GM18511 (cell line): Measurements from ENCODE around the gene CBFB.
A peak's percentile ranks its signal among the peaks of the same experiment; 100 is the strongest.
"Not testable (repeated sequence)": the region's sequence is repeated elsewhere in the genome, so short reads cannot be mapped to it uniquely, and the experiment has no call there.

Experiments
- ATAC-seq: cut with Tn5 transposase; IDR thresholded peaks from one replicate; pipeline ENCODE4 v1.9.1; 2021; ENCODE audit warnings: mild to moderate bottlenecking, moderate library complexity; ENCODE audit not compliant: unreplicated experiment

CBFB gene

DNA sequence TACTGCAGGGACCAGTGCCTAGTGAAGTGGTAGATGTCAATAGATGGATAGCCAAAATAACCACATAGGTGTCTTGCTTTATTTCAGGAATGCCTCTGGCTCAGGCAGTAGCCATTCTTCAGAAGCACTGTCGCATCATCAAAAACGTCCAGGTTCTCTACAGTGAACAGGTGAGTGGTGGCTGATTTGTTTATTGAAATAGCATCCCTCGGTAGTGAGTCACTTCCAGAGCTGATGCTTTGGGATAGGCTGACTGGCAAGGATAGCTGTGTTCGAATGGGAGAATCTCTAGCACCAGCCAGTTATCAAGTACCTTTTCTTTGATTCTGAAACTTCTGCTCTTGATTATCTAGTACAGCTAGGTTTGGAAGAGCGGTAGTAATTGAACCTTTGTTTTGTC lies 91.1 kb downstream of the CBFB start:
- ATAC-seq, result no peak

DNA sequence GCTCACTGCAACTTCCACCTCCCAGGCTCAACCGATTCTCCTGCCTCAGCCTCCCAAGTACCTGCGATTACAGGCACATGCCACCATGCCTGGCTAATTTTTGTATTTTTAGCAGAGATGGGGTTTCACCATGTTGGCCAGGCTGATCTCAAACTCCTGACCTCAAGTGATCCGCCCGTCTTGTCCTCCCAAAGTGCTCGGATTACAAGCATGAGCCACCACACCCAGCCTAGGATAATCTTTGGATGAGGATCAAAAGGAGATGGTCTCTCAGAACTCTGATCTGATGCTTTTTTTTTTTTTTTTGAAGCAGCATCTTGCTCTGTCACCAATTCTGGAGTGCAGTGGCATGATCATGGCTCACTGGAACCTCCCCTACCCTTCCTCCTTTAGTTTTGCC lies 93.8 kb downstream of the CBFB start:
- ATAC-seq, result not testable (repeated sequence)

DNA sequence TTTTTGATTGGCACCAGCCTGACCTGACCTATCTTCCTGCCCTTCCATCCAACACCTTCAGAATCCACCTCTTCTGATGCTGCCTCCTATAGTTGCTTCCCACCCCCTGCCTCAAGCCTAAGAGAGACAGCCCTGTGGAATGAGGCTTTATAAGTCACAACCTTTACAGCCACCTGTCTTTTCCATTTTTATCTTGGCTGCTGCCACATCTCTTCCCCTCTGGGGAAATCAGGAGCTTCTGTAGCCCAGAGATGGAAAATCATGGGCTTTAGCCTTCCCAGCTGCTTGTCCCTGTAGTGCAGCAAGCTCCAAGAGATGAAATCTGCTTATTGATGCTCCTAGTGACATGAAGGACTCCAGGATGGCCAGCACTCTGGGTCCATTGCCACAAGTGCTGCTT lies 99.5 kb downstream of the CBFB start:
- no peak for ATAC-seq

DNA sequence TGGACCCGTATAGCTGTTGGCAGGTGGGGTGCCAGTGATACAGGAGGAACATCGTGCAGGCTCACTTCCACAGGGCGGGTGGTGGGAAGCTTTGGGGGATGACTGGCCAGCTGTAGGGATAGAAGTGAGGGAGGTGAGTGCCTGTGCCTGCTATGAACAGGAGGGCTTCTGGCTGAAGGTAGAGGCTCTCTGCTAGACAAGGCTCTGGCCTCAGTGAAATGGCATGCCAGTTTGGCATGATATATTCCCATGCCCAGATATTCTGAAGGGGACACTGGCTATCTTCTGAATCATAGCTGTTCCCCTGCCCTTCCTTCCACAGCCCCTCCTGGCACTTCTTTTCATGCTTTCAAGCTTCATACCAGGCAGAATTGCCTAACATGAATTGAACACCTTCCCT lies 99.9 kb downstream of the CBFB start:
- ATAC-seq, result no peak

DNA sequence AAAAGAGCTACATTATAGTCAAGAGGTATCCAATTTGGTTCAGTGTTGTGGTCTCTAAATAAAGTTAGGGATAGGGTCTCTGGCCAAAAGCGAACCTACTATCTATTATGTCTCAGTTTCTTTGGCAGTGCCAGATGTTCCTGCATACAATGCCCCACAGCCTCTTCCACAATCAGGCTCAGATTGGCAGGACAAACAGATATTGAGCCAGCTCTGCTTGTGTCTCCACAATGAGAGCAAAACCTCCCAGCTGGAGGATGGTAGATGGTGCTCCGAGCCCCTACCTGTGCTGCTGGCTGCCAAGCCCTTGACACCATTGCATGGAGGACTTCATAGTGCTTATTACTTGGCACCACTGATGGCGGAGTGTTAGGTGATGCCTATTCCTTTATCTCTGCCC lies 100.5 kb downstream of the CBFB start:
- ATAC-seq, result no peak

DNA sequence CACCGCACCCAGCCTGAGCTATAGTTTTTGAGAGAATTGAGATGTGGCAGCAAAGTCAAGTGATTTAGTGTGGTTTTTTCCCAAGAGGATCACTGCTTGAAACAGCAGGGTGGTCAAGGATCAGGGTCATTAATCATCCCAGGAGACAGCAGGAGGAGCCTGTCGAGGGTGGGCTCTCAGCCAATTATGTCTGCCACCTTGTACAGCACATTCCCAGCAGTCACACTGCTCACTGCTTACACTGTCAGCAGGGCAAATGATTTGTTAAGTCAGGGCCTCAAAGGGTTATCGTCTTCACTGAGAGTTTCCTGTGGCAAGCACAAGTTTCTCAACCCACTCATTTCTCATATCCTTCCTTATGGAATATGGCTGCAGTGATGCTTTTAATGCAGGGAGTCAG lies 108.7 kb downstream of the CBFB start:
- ATAC-seq, result no peak

DNA sequence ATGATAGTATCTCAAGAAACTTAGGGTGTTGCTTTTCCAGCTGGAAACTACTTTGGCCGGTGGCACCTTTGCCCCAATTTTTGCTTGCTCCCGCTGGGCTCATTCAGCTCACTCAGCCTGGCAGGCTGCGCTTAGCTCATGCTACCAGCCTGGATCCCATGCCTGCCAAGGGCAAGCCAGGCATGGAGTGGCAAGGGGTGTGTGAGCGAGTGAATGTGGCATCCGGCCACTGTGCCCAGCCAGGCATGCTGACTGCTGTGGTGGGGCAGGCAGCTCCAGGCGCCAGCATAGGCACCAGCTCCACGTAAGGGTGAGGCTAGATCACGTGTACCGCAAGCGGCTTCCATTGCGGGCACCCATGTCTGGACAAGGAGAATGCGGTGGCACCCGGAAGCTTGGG lies 112.4 kb downstream of the CBFB start:
- no peak for ATAC-seq

DNA sequence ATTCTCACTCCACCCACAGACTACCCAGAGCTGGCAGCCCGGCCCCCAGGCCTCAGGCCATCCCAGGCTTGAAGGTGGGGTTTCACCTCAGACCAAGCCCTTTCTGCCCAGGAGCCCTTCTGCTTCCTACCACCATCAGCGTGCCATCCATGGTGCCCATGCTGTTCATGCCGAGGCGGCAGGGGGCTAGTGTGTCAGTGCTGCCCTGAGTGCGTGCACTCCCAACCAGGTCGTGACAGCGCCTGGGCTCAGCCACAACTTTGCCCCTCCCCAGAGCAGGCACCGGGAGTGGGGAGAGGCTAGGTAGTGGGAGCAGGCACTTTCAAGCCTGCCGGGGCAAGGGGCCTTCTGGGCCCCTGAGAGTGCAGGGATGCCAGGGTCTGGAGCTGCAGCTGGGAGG lies 113.4 kb downstream of the CBFB start:
- no peak for ATAC-seq

DNA sequence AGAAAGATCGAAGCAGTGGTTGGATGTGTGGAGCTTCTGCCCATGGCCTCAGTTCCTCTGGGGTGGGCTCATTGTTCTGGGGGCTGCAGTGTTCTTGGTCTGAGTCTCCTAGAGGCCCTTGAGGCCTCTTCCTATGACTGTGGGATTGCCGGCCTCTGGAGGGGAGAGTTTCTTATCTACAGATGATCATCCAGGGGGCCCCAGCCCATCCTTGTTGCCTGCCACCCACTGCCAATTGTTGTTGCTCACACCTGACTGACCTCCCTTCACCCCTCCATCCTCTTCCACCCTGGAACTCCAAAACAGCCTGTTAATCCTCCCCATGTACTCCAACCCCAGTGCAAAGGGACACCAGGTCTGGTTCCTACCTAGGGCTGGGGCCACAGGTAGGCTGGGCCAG lies 116.0 kb downstream of the CBFB start:
- ATAC-seq, result no peak

DNA sequence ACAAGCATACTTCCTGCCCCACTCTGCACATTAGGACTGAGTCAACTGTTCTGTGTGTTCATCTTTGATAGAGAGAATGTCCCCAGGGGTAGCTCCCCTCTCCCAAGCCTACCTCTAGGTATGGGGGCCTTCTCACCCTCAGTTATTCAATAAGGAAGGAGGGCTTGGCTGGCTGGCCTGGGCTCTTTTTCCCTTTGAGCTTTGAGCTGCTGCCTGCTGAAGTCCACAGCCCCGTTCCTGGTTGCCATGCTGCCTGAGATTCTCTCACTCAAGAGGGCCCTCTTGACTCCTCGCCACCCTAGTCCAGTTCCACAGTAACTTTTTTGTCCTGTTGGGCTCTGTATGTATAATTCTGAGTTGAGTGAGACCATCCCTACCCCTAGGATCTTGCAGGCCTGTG lies 116.8 kb downstream of the CBFB start:
- no peak for ATAC-seq

DNA sequence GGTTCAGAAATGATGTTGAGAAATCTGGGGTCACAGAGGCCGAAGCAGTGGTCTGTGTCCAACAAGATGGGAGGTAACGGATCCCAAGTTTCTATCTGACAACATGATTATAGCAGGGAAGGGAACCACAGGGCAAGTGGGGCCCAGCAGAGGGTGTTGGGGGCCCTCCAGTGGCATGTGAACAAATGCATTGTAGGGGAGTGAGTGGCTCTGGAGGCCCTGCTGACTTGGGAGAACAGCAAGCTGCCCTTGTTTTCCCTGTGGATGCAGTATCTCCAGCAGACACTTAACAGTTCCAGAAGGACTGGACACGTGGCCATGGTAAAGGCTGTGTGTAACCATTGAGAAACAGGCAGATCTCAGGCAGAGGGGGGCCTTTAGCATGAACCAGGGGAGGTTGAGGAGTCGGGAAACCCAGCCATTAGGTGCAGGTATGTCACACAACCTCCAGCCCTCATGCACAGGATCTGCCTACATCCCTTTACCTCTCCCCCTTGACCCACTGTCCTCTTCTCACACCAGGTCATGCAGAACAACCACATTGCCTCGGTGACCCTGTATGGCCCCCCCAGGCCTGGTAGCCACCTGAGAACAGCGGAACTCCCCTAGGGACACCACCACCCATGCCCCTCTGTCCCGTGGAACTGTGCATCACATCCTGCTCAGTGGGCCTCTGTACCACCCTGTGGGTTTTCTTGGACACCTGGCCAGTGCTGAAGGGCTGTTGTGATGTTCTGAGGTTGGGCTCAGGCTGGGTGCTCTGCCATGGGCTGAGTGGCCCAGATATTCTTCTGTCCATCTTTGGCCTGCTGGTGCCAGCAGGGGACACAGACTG lies 117.8 kb downstream of the CBFB start:
- no peak for ATAC-seq

DNA sequence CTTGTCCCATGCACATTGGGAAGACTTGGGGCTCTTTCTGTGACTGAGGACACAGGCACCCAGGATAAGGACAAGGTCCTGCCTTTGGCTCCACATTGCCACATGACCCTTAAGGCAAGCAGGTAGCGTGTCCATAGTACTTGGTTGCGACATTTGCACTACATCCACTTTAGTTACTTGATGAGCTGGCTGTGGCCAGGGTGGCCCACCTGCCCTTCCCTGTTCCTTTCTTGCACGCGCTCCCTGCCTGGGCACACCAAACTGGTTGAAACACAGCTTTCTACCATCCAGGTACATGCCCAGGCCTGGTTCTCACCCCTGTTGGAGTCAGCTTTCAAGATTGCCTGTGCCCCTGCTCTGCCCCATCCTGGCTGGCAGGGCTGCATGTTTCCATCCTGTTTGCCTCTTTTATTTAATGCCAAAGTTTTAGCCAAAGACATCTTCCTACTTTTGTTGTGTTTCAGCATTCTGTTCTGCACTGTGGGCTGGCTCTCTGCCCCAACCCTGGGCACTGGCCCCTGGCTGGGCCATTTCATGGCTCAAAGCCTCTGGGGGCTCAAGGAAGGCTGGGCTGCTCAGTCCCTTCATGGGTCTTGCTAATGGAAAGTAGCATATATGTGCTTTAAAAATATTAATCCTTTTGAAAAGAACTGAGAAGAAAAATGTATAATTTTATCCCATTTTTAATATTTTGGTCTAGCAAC lies 118.6 kb downstream of the CBFB start:
- ATAC-seq, result no peak

DNA sequence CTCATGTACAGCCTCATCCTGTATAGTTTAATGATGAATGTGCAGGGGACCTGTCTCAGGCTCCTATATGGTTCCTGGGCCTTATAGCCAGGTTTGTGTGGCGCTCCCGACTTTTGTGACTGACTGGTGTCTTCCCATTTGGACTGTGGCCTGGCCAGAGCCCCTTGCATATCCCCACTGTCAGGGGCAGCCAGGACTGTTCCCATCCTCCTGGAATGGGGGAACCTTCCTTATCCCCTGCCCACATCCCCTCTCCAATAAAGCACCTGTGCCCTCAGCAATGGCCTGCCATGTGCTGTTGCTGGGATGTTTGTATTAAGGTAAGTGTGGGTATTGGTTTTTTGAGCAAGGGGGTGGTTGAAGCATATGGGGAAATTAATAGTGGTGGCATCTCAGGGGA lies 119.3 kb downstream of the CBFB start:
- ATAC-seq, result no peak

DNA sequence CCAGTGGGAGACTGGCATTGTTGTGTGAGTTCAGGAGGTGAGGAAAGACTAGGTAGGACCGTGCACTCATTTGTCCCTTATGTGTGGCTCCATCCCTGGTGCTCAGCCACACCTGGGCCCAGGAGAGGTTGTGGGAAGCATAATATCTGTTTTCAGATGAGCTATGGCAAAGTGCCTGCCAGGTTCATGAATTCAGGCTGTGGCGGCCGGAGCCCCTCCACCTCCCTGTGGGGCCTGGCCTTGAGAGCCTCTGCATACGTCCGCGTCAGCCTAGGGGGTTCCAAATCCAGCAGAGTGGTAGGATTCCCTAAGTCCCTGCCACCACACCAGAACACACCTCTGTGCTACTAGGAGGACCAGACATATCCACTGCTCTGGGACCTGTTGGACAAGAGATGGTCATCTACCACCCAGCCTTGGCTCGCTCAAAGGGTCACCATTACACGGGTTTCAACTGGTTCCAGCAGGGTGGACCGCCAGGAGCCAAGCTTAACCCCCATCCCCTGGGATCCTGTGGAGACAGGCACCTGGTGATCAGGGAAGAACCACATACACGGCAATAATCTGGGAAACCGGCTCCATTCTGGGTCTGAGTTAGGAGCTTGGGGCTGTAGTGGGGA lies 119.8 kb downstream of the CBFB start:
- ATAC-seq, result no peak

DNA sequence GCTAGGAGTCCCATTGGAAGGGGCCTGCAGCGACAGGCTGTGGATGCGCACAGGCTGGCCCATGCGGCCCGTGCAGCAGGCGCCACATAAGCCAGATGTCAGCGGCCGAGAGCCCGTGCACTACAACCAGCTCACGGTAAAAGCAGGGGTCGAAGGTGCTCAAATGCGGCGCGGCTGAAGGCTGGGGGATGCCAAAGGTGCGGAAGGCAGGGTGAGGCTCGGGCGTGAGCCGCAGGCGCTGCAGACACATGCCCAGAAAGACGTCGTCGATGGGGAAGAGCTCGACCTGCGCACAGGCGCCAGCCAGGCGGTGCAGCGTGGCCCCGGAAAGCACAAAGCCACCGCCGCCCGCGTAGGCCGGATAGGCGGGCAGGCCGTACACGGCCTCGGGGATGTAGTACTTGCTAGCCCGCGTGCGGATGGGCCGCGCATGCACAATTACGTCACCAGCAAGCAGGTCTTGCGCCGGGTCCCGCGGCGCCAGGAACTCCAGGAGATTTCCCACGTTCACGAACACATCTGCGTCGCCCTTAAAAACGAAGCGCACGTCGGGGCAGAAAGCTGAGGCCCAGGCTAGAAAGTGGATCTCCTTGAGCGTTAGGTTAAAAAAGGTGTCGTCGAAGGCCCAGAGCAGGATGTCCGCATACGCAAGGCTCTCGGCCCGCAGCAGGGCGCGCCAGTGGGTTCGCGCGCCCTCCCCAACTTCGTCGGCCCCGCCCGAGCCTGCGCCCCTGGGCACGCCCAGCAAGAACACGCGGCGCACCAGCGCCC lies 120.5 kb downstream of the CBFB start:
- no peak for ATAC-seq

DNA sequence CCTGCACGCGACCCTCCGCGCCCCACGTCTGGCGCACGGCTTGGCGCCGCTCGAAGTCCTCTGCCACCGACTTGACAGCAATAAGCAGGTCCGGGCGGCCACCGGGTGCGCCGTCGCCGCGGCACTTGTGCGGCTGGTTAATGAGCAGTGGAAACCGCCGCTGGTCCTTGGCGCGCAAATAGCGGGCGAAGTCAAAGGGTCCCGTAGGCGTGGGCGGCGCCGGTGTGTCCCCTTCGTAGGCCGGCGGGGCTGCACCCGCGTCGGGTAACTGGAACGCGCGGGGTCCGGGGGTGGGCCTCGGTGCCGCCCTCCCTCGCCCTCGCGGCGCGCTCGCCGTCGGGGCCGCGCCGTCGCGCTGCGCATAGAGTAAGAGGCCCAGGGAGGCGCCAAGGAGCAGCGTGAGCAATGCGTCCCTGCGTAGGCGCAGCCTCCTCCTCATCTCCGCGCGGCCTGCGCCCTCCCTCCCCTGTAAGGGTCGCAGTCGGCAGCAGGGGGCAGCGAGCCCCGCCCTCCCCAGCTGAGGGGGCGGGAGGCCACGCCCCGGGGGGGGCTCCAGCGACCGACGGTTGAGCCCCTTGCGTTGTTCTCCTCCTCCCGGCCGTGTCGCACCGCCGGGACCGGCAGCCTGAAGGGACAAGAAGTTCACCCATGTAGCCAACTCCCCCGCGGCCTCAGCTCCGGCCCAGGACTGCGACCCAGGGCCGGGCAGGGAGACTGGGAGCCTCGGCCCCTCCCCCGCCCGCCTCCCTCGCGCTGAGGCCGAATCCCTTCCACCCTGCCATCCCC lies 121.3 kb downstream of the CBFB start:
- peak; percentile 40 for ATAC-seq
